Measurements from ENCODE around the gene LOXL1.

DNA sequence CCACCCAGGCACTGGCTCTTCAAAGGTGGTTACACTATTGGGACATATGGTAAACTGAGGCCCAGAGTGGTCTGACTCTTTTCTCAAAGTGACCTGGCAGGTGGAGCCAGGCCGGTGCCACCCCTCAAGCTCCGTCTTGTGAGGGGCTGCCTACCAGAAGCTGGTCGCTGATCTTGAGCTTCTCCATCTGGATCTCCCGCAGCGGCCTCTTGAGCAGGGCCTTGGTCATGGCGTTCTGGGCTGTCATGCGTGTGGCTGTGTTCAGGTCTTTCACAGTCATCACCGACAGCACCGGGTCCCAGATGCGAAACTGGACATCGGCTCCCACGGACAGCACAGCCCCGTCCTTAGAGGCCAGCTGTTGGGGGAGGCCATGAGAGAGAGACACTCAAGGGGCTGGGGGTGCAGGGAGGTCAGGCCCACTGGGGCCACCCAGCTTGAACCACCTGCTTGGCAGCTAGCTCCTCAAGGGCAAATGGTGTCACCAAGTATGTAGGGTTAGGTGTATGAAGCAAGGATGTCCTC is 62.2 kb downstream of the LOXL1 start:
- TF ChIP-seq, protein P1, sequence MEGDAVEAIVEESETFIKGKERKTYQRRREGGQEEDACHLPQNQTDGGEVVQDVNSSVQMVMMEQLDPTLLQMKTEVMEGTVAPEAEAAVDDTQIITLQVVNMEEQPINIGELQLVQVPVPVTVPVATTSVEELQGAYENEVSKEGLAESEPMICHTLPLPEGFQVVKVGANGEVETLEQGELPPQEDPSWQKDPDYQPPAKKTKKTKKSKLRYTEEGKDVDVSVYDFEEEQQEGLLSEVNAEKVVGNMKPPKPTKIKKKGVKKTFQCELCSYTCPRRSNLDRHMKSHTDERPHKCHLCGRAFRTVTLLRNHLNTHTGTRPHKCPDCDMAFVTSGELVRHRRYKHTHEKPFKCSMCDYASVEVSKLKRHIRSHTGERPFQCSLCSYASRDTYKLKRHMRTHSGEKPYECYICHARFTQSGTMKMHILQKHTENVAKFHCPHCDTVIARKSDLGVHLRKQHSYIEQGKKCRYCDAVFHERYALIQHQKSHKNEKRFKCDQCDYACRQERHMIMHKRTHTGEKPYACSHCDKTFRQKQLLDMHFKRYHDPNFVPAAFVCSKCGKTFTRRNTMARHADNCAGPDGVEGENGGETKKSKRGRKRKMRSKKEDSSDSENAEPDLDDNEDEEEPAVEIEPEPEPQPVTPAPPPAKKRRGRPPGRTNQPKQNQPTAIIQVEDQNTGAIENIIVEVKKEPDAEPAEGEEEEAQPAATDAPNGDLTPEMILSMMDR (conservative IDR thresholded peaks at IDR 0.05; ENCODE audit: low read length), result no peak
- no peak for TF ChIP-seq EZH2phosphoT487 (IDR thresholded peaks at IDR 0.05; ENCODE audit: borderline replicate concordance, low read depth, low read length)
